ENCODE measurements around the gene CD4.

The CD4 gene

GRCh38 chr12:6824901-6825381, 35.6 kb downstream of the CD4 start:
- peak overlapping the region; percentile 42 for H3K4me3 ChIP-seq (ENCODE audit: low read depth, low read length)
- no peak for DNase-seq (ENCODE audit: low read depth)

GRCh38 chr12:6825398-6826124, 36.2 kb downstream of the CD4 start:
- peak overlapping the region; percentile 42 for H3K4me3 ChIP-seq (ENCODE audit: low read depth, low read length)
- DNase-seq (ENCODE audit: low read depth): peak; percentile 56

- no peak for DNase-seq (ENCODE audit: low read depth)
- H3K4me3 ChIP-seq (ENCODE audit: low read depth, low read length): no peak overlapping the region
Measured at GRCh38 chr12:6826125-6826733, 36.9 kb downstream of the CD4 start.

- DNase-seq (ENCODE audit: low read depth): no peak
Measured at GRCh38 chr12:6826734-6827436, 37.6 kb downstream of the CD4 start.

GRCh38 chr12:6827437-6827911, 38.1 kb downstream of the CD4 start:
- DNase-seq (ENCODE audit: low read depth): peak; percentile 62
- H3K4me3 ChIP-seq (ENCODE audit: low read depth, low read length): peak overlapping the region; percentile 31

More at GRCh38 chr12:6826734-6827436, 37.6 kb downstream of the CD4 start:
- no peak overlapping the region for H3K4me3 ChIP-seq (ENCODE audit: low read depth, low read length)

GRCh38 chr12:6827982-6828780, 38.9 kb downstream of the CD4 start, which contains the start of gene P3H3:
Gene P3H3 (plus strand): TSS chr12:6828407. CDS start chr12:6828441, 34 bp downstream.
- peak within 1 kb of the TSS; percentile 97 for H3K4me3 ChIP-seq (ENCODE audit: low read depth, low read length)
- DNase-seq (ENCODE audit: low read depth): no peak

- H3K4me3 ChIP-seq (ENCODE audit: low read depth, low read length): peak overlapping the region; percentile 97
- no peak for DNase-seq (ENCODE audit: low read depth)
Measured at GRCh38 chr12:6828781-6829535, 39.6 kb downstream of the CD4 start.

GRCh38 chr12:6829536-6830220, 40.4 kb downstream of the CD4 start:
- DNase-seq (ENCODE audit: low read depth): no peak

GRCh38 chr12:6830286-6830890, 41.1 kb downstream of the CD4 start:
- H3K4me3 ChIP-seq (ENCODE audit: low read depth, low read length): peak overlapping the region; percentile 97

More at GRCh38 chr12:6829536-6830220, 40.4 kb downstream of the CD4 start:
- H3K4me3 ChIP-seq (ENCODE audit: low read depth, low read length): peak overlapping the region; percentile 97

GRCh38 chr12:6830999-6831398, 41.7 kb downstream of the CD4 start:
- no peak for DNase-seq (ENCODE audit: low read depth)
- H3K4me3 ChIP-seq (ENCODE audit: low read depth, low read length): no peak overlapping the region

More at GRCh38 chr12:6830286-6830890, 41.1 kb downstream of the CD4 start:
- no peak for DNase-seq (ENCODE audit: low read depth)

GRCh38 chr12:6831450-6831995, 42.2 kb downstream of the CD4 start:
- no peak overlapping the region for H3K4me3 ChIP-seq (ENCODE audit: low read depth, low read length)
- no peak for DNase-seq (ENCODE audit: low read depth)

GRCh38 chr12:6832125-6832524, 42.8 kb downstream of the CD4 start:
- no peak for DNase-seq (ENCODE audit: low read depth)
- H3K4me3 ChIP-seq (ENCODE audit: low read depth, low read length): no peak overlapping the region

GRCh38 chr12:6833189-6833890, 44.0 kb downstream of the CD4 start:
- no peak for DNase-seq (ENCODE audit: low read depth)
- H3K4me3 ChIP-seq (ENCODE audit: low read depth, low read length): no peak overlapping the region

- no peak overlapping the region for H3K4me3 ChIP-seq (ENCODE audit: low read depth, low read length)
- DNase-seq (ENCODE audit: low read depth): no peak
Measured at GRCh38 chr12:6834254-6834653, 44.9 kb downstream of the CD4 start.

- DNase-seq (ENCODE audit: low read depth): no peak
Measured at GRCh38 chr12:6834873-6835272, 45.5 kb downstream of the CD4 start.

GRCh38 chr12:6836851-6837250, 47.5 kb downstream of the CD4 start:
- no peak overlapping the region for H3K4me3 ChIP-seq (ENCODE audit: low read depth, low read length)
- no peak for DNase-seq (ENCODE audit: low read depth)

More at GRCh38 chr12:6834873-6835272, 45.5 kb downstream of the CD4 start:
- H3K4me3 ChIP-seq (ENCODE audit: low read depth, low read length): no peak overlapping the region
